HG02642 (cell line): ENCODE results near the gene ZMYND10.

Source experiments
- ATAC-seq: cut with Tn5 transposase; IDR thresholded peaks from one replicate; pipeline ENCODE4 v1.9.1; 2021; ENCODE audit warnings: mild to moderate bottlenecking; ENCODE audit not compliant: unreplicated experiment, poor library complexity

The ZMYND10 gene

GRCh38 chr3:50327943-50328691, 17.4 kb downstream of the ZMYND10 start, which contains the start of gene TUSC2:
Gene TUSC2, minus strand, starts transcription at chr3:50328223. Its CDS starts 124 bp downstream, at chr3:50328099.
- peak; percentile 88 for ATAC-seq

GRCh38 chr3:50327129-50327528, 18.4 kb downstream of the ZMYND10 start:
- ATAC-seq, result no peak

- ATAC-seq, result no peak
These were observed 19.4 kb downstream of the ZMYND10 start for GRCh38 chr3:50326182-50326541.

GRCh38 chr3:50325497-50326181, 19.9 kb downstream of the ZMYND10 start:
- ATAC-seq, result no peak

- no peak for ATAC-seq
These were observed 20.4 kb downstream of the ZMYND10 start for GRCh38 chr3:50325113-50325480.

- no peak for ATAC-seq
These were observed 21.0 kb downstream of the ZMYND10 start for GRCh38 chr3:50324351-50325112.

GRCh38 chr3:50323614-50324199, 21.8 kb downstream of the ZMYND10 start:
- no peak for ATAC-seq

- ATAC-seq, result no peak
These were observed 22.4 kb downstream of the ZMYND10 start for GRCh38 chr3:50323092-50323600.

- no peak for ATAC-seq
These were observed 23.0 kb downstream of the ZMYND10 start, which contains the start of gene HYAL2 for GRCh38 chr3:50322386-50323091. Gene HYAL2, minus strand, starts transcription at chr3:50322745. Its CDS starts 2,256 bp downstream, at chr3:50320489.

GRCh38 chr3:50322115-50322385, 23.5 kb downstream of the ZMYND10 start:
- no peak for ATAC-seq

GRCh38 chr3:50321336-50322114, 24.0 kb downstream of the ZMYND10 start:
- ATAC-seq, result peak; percentile 85

- peak; percentile 53 for ATAC-seq
These were observed 24.6 kb downstream of the ZMYND10 start for GRCh38 chr3:50320853-50321335.

- ATAC-seq, result no peak
These were observed 25.5 kb downstream of the ZMYND10 start for GRCh38 chr3:50319894-50320625.

GRCh38 chr3:50319181-50319893, 26.2 kb downstream of the ZMYND10 start:
- no peak for ATAC-seq

GRCh38 chr3:50318615-50319014, 26.9 kb downstream of the ZMYND10 start:
- no peak for ATAC-seq

- ATAC-seq, result no peak
These were observed 27.4 kb downstream of the ZMYND10 start for GRCh38 chr3:50318163-50318562.

- ATAC-seq, result no peak
These were observed 28.2 kb downstream of the ZMYND10 start for GRCh38 chr3:50317300-50317699.
